Measurements from ENCODE around the gene CCDC188. TPM values are rescaled to one million over a fixed set of nuclear protein-coding genes. Genes with fewer than 3 reads are reported as not detected.

Gene CCDC188
- total RNA-seq, 1 donor from 2014 or later, result not detected

DNA sequence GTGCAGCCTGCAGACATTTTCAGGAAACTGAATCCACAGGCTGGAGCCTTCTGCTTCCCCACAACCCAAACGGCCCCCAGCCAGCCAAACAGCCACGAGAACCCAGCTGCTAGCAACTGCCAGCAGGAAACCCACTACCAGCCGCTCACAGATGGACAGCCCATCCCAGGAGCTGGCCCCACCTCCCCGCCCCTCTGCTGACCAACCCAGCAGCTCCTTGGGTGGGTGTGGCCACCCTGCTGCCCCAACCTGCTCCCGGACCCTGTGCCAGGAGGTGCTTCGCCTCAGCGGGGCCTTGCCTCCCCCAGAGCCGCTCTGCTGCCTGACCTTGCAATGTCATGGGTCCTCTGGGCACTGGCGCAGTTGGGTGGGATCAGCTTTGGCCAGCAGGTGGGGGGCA is 8.2 kb upstream of the CCDC188 start:
- Mint-ChIP-seq H3K36me3 (ENCODE audit: low read depth, unreplicated experiment) (peaks cover under 1% of the 10 kb centered on the region), H3K27ac (ENCODE audit: unreplicated experiment) (no peak overlapping the region), H3K4me3 (ENCODE audit: unreplicated experiment) (no peak overlapping the region), H3K9me3 (ENCODE audit: unreplicated experiment) (no peaks in the 10 kb centered on the region), H3K27me3 (ENCODE audit: unreplicated experiment) (peaks cover 2% of the 10 kb centered on the region), H3K4me1 (ENCODE audit: unreplicated experiment) (no peaks in the 10 kb centered on the region)
- DNase-seq (ENCODE audit: low spot score), result no peak
- TF ChIP-seq, protein P1, sequence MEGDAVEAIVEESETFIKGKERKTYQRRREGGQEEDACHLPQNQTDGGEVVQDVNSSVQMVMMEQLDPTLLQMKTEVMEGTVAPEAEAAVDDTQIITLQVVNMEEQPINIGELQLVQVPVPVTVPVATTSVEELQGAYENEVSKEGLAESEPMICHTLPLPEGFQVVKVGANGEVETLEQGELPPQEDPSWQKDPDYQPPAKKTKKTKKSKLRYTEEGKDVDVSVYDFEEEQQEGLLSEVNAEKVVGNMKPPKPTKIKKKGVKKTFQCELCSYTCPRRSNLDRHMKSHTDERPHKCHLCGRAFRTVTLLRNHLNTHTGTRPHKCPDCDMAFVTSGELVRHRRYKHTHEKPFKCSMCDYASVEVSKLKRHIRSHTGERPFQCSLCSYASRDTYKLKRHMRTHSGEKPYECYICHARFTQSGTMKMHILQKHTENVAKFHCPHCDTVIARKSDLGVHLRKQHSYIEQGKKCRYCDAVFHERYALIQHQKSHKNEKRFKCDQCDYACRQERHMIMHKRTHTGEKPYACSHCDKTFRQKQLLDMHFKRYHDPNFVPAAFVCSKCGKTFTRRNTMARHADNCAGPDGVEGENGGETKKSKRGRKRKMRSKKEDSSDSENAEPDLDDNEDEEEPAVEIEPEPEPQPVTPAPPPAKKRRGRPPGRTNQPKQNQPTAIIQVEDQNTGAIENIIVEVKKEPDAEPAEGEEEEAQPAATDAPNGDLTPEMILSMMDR (IDR thresholded peaks at IDR 0.05; ENCODE audit: unreplicated experiment), result no peak

DNA sequence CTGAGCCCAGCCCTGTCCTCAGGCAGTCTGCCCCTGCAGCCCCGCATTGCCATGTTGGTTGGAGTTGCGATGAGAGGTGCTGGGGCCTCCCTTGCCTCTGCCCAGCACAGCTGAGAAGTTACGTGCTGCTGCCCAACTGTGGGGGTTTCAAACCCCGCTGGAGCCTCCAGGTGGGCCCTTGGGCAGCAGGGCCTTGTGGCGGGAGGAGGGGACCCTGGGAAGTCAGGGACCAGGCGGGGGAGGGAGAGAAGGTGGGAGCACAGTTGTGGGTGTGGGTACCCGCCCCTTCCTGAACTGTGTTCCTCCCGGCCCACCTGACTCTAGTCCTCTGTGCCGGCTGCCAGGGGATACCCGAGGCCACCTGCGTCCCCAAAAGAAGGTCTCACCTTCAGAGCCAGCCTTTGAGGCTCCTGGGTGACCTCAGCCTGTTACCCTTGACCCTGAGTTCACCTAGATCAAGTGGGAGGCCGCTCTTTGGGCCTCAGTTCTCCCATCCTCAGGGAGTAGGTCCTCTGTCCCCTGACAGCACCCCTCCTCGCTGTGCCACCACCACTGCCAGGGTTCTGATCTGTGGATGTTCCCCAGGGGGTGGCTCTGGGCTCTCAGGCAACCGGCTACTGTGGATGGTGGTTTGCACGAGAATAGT is 7.7 kb upstream of the CCDC188 start:
- H3K36me3 Mint-ChIP-seq (ENCODE audit: low read depth, unreplicated experiment), result no peaks in the 10 kb centered on the region
- no peaks in the 10 kb centered on the region for H3K9me3 Mint-ChIP-seq (ENCODE audit: unreplicated experiment)
- TF ChIP-seq, protein P1 (IDR thresholded peaks at IDR 0.05; ENCODE audit: unreplicated experiment), result no peak
- H3K27ac Mint-ChIP-seq (ENCODE audit: unreplicated experiment), result no peak overlapping the region
- DNase-seq (ENCODE audit: low spot score), result no peak
- peaks cover 4% of the 10 kb centered on the region for H3K27me3 Mint-ChIP-seq (ENCODE audit: unreplicated experiment)
- H3K4me1 Mint-ChIP-seq (ENCODE audit: unreplicated experiment), result no peaks in the 10 kb centered on the region
- no peak overlapping the region for H3K4me3 Mint-ChIP-seq (ENCODE audit: unreplicated experiment)

DNA sequence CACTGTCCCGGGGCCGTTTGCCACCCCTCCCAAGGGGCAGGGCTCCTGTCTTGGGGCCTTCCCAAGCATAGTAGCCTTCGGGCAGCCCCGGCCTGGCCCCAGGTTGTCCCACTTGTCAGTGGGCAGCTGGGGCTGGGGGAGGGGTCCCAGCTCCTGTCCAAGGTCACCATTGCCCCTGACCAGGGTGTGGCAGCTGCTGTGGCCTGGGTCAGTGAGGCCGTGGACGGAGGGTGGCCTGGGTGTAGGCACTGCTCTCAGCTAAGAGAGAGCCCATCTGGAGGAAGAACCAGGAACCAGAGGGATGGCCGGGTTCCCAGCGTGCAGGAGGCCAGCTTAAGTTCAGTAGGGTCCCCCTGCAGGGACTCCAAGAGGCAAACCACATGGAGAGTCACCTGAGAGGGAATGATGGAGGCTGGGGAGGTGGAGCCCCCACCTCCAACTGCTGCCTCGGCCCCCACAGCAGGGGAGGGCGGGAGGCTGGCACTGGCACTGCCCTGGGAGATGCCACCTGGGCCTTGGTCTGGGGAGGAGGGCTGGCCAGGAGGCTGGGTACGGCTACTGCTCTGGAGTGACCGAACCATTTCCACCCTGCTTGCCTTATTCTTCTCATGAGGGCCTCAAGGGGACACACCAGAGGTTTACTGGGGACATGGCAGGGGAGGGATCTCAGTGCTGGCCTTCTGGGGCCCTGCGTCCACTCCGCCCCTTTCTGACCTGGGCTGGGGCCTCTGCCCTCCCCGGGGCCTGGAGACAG is 6.8 kb upstream of the CCDC188 start:
- Mint-ChIP-seq H3K27ac (ENCODE audit: unreplicated experiment) (no peak overlapping the region), H3K36me3 (ENCODE audit: low read depth, unreplicated experiment) (no peaks in the 10 kb centered on the region), H3K27me3 (ENCODE audit: unreplicated experiment) (peaks cover 4% of the 10 kb centered on the region), H3K9me3 (ENCODE audit: unreplicated experiment) (no peaks in the 10 kb centered on the region), H3K4me3 (ENCODE audit: unreplicated experiment) (no peak overlapping the region), H3K4me1 (ENCODE audit: unreplicated experiment) (no peaks in the 10 kb centered on the region)
- DNase-seq (ENCODE audit: low spot score), result no peak
- TF ChIP-seq, protein P1 (IDR thresholded peaks at IDR 0.05; ENCODE audit: unreplicated experiment), result no peak

DNA sequence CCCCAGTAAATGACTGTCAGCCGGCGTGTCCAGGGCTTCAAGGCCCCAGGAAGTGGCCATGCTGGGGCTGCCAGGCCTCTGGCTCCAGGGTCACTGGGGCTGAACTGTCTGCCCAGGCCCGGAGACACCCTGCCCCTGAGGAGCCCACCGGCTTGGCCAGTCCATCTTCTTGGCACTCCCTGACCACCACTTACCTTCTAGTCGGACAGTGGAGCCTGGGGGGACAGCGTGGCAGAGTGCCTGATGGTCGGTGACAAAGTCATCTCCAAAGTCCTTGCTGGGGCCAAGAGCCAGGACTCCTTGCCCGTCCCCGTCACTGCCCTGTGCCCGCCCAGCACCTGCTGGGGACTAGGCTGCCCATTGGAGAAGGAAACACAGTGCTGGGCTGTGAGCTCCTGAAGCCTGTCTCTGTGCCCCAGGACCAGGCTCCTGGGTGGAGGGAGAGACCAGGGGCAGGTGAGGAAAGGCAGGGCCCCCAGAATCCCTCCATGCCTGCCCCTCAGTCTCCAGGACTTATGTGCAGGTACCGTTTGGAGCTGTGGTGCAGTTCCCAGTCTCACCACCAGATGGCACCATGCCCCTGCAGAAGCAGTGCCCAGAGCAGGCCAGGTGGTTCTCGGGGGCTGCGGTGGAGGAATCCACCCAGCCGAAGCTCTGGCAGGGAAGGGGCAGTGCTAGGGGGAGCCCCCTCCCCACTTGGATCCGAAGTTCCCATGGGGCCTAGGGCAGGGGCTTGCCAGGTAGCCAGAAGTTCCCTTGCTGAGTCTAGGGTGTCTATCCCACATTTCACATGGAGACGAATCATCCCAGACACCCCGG is 6.0 kb upstream of the CCDC188 start:
- peaks cover 7% of the 10 kb centered on the region for H3K27me3 Mint-ChIP-seq (ENCODE audit: unreplicated experiment)
- DNase-seq (ENCODE audit: low spot score), result peak; percentile 93
- H3K36me3 Mint-ChIP-seq (ENCODE audit: low read depth, unreplicated experiment), result no peaks in the 10 kb centered on the region
- H3K27ac Mint-ChIP-seq (ENCODE audit: unreplicated experiment), result no peak overlapping the region
- no peaks in the 10 kb centered on the region for H3K9me3 Mint-ChIP-seq (ENCODE audit: unreplicated experiment)
- no peak overlapping the region for H3K4me3 Mint-ChIP-seq (ENCODE audit: unreplicated experiment)
- no peaks in the 10 kb centered on the region for H3K4me1 Mint-ChIP-seq (ENCODE audit: unreplicated experiment)
- TF ChIP-seq, protein P1 (IDR thresholded peaks at IDR 0.05; ENCODE audit: unreplicated experiment), result peak; percentile 99

All from endothelial cell (in vitro differentiated cells).